ENCODE measurements around the gene TARBP1. TPM values are rescaled to one million over a fixed set of nuclear protein-coding genes. Genes with fewer than 3 reads are reported as not detected.
A peak's percentile ranks its signal among the peaks of the same experiment; 100 is the strongest.

TARBP1 gene
- total and polyA plus RNA-seq, 2 experiments from 2014 or later: 12.8 to 22.9 TPM

DNA sequence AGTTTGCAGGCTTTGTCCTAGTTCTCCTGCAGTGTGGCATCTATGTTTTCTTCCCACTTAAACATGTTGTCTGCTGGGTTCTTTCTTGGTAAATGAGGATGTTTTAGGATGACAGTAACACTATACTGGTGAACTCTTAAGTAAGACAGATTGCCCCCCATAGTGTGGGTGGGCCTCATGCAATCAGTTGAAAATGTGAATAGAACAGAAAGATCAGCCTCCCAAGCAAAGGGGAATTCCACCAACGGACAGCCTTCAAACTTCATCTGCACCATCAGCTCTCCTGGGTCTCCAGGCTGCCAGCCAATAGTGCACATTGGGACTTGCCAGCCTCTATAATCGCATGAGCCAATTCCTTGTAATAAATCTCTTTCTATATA is 10.7 kb upstream of the TARBP1 start:
- no peaks in the 10 kb centered on the region for H3K79me2 ChIP-seq
- peaks cover 5% of the 10 kb centered on the region for H3K4me1 ChIP-seq (ENCODE audit: insufficient read depth)
- H3K27me3 ChIP-seq: no peaks in the 10 kb centered on the region
- 88% methylated on average over 2 of the region's 2 CpGs for WGBS (ENCODE audit: low lambda C conversion rate, missing lambda C conversion rate)
- H3K36me3 ChIP-seq (replicated peaks; ENCODE audit: insufficient read depth, low read depth): no peaks in the 10 kb centered on the region
- H3K9me2 ChIP-seq (replicated peaks; ENCODE audit: insufficient read depth): no peaks in the 10 kb centered on the region
- no peak overlapping the region for H3K4me3 ChIP-seq
- no peaks in the 10 kb centered on the region for H4K20me1 ChIP-seq (ENCODE audit: insufficient read depth, poor library complexity, severe bottlenecking)
- H2AFZ ChIP-seq: no peak overlapping the region
- TF ChIP-seq, protein P1, sequence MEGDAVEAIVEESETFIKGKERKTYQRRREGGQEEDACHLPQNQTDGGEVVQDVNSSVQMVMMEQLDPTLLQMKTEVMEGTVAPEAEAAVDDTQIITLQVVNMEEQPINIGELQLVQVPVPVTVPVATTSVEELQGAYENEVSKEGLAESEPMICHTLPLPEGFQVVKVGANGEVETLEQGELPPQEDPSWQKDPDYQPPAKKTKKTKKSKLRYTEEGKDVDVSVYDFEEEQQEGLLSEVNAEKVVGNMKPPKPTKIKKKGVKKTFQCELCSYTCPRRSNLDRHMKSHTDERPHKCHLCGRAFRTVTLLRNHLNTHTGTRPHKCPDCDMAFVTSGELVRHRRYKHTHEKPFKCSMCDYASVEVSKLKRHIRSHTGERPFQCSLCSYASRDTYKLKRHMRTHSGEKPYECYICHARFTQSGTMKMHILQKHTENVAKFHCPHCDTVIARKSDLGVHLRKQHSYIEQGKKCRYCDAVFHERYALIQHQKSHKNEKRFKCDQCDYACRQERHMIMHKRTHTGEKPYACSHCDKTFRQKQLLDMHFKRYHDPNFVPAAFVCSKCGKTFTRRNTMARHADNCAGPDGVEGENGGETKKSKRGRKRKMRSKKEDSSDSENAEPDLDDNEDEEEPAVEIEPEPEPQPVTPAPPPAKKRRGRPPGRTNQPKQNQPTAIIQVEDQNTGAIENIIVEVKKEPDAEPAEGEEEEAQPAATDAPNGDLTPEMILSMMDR (IDR thresholded peaks at IDR 0.05; ENCODE audit: poor library complexity): no peak
- TF ChIP-seq EZH2phosphoT487 (IDR thresholded peaks at IDR 0.05; ENCODE audit: low read depth, severe bottlenecking, unreplicated experiment): no peak
- no peak for TF ChIP-seq EZH2 (IDR thresholded peaks at IDR 0.05; ENCODE audit: borderline replicate concordance)
- H3K4me2 ChIP-seq: no peak overlapping the region
- H3K9me3 ChIP-seq (ENCODE audit: low read depth): no peaks in the 10 kb centered on the region
- H3K27ac ChIP-seq: no peak overlapping the region
- DNase-seq (ENCODE audit: low spot score): no peak

DNA sequence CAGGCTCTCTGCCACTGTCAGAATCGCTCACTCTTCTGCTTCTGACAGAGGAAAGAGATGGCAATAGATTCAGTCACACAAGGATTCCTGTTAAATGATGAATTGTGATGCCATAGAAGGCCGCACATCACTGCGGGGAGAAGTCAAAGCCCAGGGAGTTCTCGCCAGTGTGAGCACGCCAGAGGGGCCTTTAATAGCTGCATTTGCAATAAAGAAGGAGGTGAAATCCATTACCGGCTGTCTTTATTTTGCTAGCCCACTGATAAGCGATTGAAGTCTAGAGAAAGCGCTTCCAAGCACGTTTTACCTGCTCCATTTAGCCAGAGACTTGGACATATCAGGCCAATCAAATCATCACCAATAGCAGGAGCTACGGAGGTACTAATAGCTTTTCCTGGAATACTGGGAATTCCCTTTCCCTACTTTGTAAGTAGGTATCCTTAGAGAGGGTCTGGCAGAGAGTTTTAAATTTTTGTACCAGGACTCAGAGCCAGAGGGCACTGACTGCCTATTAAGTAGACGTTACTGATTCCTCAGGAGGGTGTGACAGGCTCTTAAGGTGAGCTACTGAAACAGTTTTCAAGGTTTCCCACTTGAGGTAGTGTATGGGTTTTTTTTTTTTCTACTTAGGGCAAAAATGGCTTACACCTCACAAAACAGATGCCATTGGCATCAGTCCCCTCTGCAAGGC is 10.2 kb upstream of the TARBP1 start:
- WGBS (ENCODE audit: low lambda C conversion rate, missing lambda C conversion rate): 54% methylated on average over 11 of the region's 11 CpGs
- TF ChIP-seq, protein P1 (IDR thresholded peaks at IDR 0.05; ENCODE audit: poor library complexity): peak; percentile 11
- no peak for TF ChIP-seq EZH2 (IDR thresholded peaks at IDR 0.05; ENCODE audit: borderline replicate concordance)
- H2AFZ ChIP-seq: no peak overlapping the region
- peaks cover 5% of the 10 kb centered on the region for H3K4me1 ChIP-seq (ENCODE audit: insufficient read depth)
- no peaks in the 10 kb centered on the region for H3K9me2 ChIP-seq (replicated peaks; ENCODE audit: insufficient read depth)
- no peak overlapping the region for H3K27ac ChIP-seq
- H3K4me2 ChIP-seq: no peak overlapping the region
- H3K79me2 ChIP-seq: no peaks in the 10 kb centered on the region
- H3K27me3 ChIP-seq: no peaks in the 10 kb centered on the region
- H3K36me3 ChIP-seq (replicated peaks; ENCODE audit: insufficient read depth, low read depth): no peaks in the 10 kb centered on the region
- no peaks in the 10 kb centered on the region for H4K20me1 ChIP-seq (ENCODE audit: insufficient read depth, poor library complexity, severe bottlenecking)
- no peak for DNase-seq (ENCODE audit: low spot score)
- H3K9me3 ChIP-seq (ENCODE audit: low read depth): no peaks in the 10 kb centered on the region
- no peak overlapping the region for H3K4me3 ChIP-seq

DNA sequence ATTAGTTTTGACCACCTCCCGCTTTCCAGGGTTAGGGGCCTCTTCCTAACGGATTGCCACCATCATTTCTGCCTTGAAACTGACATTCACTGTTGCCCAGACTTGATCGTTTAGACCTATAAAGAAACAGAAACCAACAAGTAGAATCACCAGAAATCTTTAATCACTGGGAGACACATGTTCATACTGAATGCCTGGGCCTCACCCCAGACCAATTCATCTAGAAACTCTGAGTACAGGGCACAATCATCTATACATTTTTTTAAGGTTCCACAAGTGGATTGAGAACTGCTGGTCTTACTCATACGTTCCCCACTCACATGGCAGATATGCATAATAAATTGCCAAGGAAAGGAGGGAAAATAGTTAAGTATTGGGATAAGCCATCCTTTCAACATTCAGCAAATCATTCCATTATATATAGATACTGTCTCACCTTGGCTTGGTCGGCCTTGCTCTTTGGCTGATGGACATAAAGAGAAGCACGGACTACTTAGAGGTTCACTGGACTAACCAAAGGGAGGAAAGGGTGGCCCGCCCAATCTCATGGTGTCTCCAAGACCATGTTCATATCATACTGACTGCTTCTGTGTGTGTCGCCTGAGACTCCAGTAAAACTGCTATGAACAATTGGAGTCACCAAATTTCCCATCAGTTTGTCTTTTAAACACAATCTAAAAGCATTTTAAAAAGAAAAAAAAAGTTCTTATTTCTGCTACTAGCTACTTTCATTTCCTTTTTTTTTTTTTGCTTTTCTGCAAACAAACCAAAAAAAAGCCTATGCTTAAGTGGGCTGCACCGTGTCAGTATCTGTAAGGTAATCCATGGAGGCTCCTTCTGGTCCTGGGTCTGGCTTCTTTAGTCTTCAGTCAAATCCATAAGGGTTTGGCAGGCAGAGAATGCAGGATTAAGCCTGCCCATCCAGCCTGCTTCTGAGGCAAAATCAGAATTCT is 9.4 kb upstream of the TARBP1 start:
- Histone ChIP-seq H3K27ac (no peak overlapping the region), H3K9me3 (ENCODE audit: low read depth) (no peaks in the 10 kb centered on the region), H3K4me1 (ENCODE audit: insufficient read depth) (peaks cover 5% of the 10 kb centered on the region), H2AFZ (no peak overlapping the region), H3K4me3 (no peak overlapping the region), H3K9me2 (replicated peaks; ENCODE audit: insufficient read depth) (no peaks in the 10 kb centered on the region), H3K36me3 (replicated peaks; ENCODE audit: insufficient read depth, low read depth) (no peaks in the 10 kb centered on the region), H3K27me3 (no peaks in the 10 kb centered on the region), H3K4me2 (no peak overlapping the region), H3K79me2 (no peaks in the 10 kb centered on the region), H4K20me1 (ENCODE audit: insufficient read depth, poor library complexity, severe bottlenecking) (no peaks in the 10 kb centered on the region)
- DNase-seq (ENCODE audit: low spot score): no peak
- 88% methylated on average over 9 of the region's 9 CpGs for WGBS (ENCODE audit: low lambda C conversion rate, missing lambda C conversion rate)
- TF ChIP-seq, protein P1 (IDR thresholded peaks at IDR 0.05; ENCODE audit: poor library complexity): no peak
- TF ChIP-seq EZH2phosphoT487 (IDR thresholded peaks at IDR 0.05; ENCODE audit: low read depth, severe bottlenecking, unreplicated experiment) (no peak), EZH2 (IDR thresholded peaks at IDR 0.05; ENCODE audit: borderline replicate concordance) (no peak)
